GM21576 (cell line): ENCODE data around the gene SLC35F3.

ENCODE experiments used
- ATAC-seq: cut with Tn5 transposase; IDR thresholded peaks from one replicate; pipeline ENCODE4 v1.9.1; 2021; ENCODE audit warnings: mild to moderate bottlenecking, moderate library complexity; ENCODE audit not compliant: unreplicated experiment

Gene SLC35F3

GRCh38 chr1:233971753-233972152 is 67.3 kb downstream of the SLC35F3 start:
- no peak for ATAC-seq

- ATAC-seq: no peak
These were observed 68.1 kb downstream of the SLC35F3 start for GRCh38 chr1:233972563-233972950.

GRCh38 chr1:233972951-233973635 is 68.6 kb downstream of the SLC35F3 start:
- no peak for ATAC-seq

GRCh38 chr1:233975486-233975885 is 71.0 kb downstream of the SLC35F3 start:
- no peak for ATAC-seq

- no peak for ATAC-seq
These were observed 76.7 kb downstream of the SLC35F3 start for GRCh38 chr1:233981042-233981675.

- no peak for ATAC-seq
These were observed 78.5 kb downstream of the SLC35F3 start for GRCh38 chr1:233982827-233983518.

GRCh38 chr1:233983811-233984210 is 79.3 kb downstream of the SLC35F3 start:
- ATAC-seq: no peak

GRCh38 chr1:233988963-233989696 is 84.7 kb downstream of the SLC35F3 start:
- no peak for ATAC-seq

- no peak for ATAC-seq
These were observed 86.0 kb downstream of the SLC35F3 start for GRCh38 chr1:233990486-233990885.

- ATAC-seq: no peak
These were observed 89.2 kb downstream of the SLC35F3 start for GRCh38 chr1:233993651-233994050.

- no peak for ATAC-seq
These were observed 89.6 kb downstream of the SLC35F3 start for GRCh38 chr1:233994112-233994511.

- ATAC-seq: no peak
These were observed 94.0 kb downstream of the SLC35F3 start for GRCh38 chr1:233998456-233998855.

GRCh38 chr1:233998891-233999290 is 94.4 kb downstream of the SLC35F3 start:
- no peak for ATAC-seq

- ATAC-seq: no peak
These were observed 96.1 kb downstream of the SLC35F3 start for GRCh38 chr1:234000557-234001041.

GRCh38 chr1:234001817-234002216 is 97.3 kb downstream of the SLC35F3 start:
- no peak for ATAC-seq

- no peak for ATAC-seq
These were observed 100.1 kb downstream of the SLC35F3 start for GRCh38 chr1:234004591-234004990.

- no peak for ATAC-seq
These were observed 103.2 kb downstream of the SLC35F3 start for GRCh38 chr1:234007684-234008083.

- no peak for ATAC-seq
These were observed 104.1 kb downstream of the SLC35F3 start for GRCh38 chr1:234008591-234008990.

GRCh38 chr1:234009668-234010067 is 105.2 kb downstream of the SLC35F3 start:
- no peak for ATAC-seq

- ATAC-seq: no peak
These were observed 109.7 kb downstream of the SLC35F3 start for GRCh38 chr1:234014208-234014607.

GRCh38 chr1:234018816-234019215 is 114.3 kb downstream of the SLC35F3 start:
- ATAC-seq: no peak
